Stimulated activated naive CD8-positive, alpha-beta T cell treated with anti-CD3 and anti-CD28 coated beads, Interleukin-15, Interleukin-2, amounts not matched to agents 100 ng/mL and 50 ng/mL, for 24 hours (primary cell): Measurements from ENCODE around the gene VAPA.
"Not testable (repeated sequence)": the region's sequence is repeated elsewhere in the genome, so short reads cannot be mapped to it uniquely, and the experiment has no call there.

Source experiments
- H3K27ac Mint-ChIP-seq: one replicate; pipeline ENCODE4 v1.8.0; 2021; ENCODE audit warnings: mild to moderate bottlenecking, mixed read lengths
- H3K27me3 Mint-ChIP-seq: one replicate; pipeline ENCODE4 v1.8.0; 2021; ENCODE audit warnings: mixed read lengths
- H3K36me3 Mint-ChIP-seq: one replicate; pipeline ENCODE4 v1.8.0; 2021; ENCODE audit warnings: low read depth, mixed read lengths
- H3K4me1 Mint-ChIP-seq: one replicate; pipeline ENCODE4 v1.8.0; 2021; ENCODE audit warnings: low read depth, mixed read lengths
- H3K4me3 Mint-ChIP-seq: one replicate; pipeline ENCODE4 v1.8.0; 2021; ENCODE audit warnings: mild to moderate bottlenecking, mixed read lengths
- H3K9me3 Mint-ChIP-seq: one replicate; pipeline ENCODE4 v1.8.0; 2021; ENCODE audit warnings: mixed read lengths

VAPA gene

GRCh38 chr18:9898792-9899549, 14.8 kb upstream of the VAPA start:
- H3K36me3 Mint-ChIP-seq, result no peaks in the 10 kb centered on the region
- H3K4me1 Mint-ChIP-seq, result peaks cover 25% of the 10 kb centered on the region
- H3K27ac Mint-ChIP-seq, result peak overlapping the region; percentile 13
- no peak overlapping the region for H3K4me3 Mint-ChIP-seq
- H3K27me3 Mint-ChIP-seq, result peaks cover 3% of the 10 kb centered on the region
- H3K9me3 Mint-ChIP-seq, result no peaks in the 10 kb centered on the region

DNA sequence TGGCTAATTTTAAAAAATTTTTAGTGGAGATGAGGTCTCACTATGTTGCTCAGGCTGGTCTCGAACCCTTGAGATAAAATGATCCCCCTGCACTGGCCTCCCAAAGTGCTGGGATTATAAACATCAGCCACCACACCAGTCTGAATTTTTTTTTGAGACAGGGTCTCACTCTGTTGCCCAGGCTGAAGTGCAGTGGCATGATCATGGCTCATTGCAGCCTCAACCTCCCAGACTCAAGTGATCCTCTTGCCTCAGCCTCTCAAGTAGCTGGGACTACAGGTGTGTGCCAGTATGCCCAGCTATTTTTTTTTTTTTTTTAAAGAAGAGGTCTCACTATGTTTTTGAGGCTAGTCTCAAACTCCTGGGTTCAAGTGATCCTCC, 14.3 kb upstream of the VAPA start:
- not testable (repeated sequence) for H3K27me3 Mint-ChIP-seq, H3K9me3 Mint-ChIP-seq, H3K36me3 Mint-ChIP-seq, H3K4me3 Mint-ChIP-seq
- Mint-ChIP-seq H3K27ac (peak overlapping the region; percentile 13), H3K4me1 (peaks cover 25% of the 10 kb centered on the region)

- no peaks in the 10 kb centered on the region for H3K9me3 Mint-ChIP-seq
- no peak overlapping the region for H3K27ac Mint-ChIP-seq
- no peak overlapping the region for H3K4me3 Mint-ChIP-seq
- H3K27me3 Mint-ChIP-seq, result peaks cover 10% of the 10 kb centered on the region
- H3K4me1 Mint-ChIP-seq, result peaks cover 25% of the 10 kb centered on the region
- no peaks in the 10 kb centered on the region for H3K36me3 Mint-ChIP-seq
Measured at GRCh38 chr18:9900699-9901098, 13.1 kb upstream of the VAPA start.

GRCh38 chr18:9901377-9901776, 12.4 kb upstream of the VAPA start:
- Mint-ChIP-seq H3K9me3 (no peaks in the 10 kb centered on the region), H3K27me3 (peaks cover 14% of the 10 kb centered on the region), H3K27ac (no peak overlapping the region), H3K4me3 (no peak overlapping the region), H3K4me1 (peaks cover 25% of the 10 kb centered on the region), H3K36me3 (no peaks in the 10 kb centered on the region)

DNA sequence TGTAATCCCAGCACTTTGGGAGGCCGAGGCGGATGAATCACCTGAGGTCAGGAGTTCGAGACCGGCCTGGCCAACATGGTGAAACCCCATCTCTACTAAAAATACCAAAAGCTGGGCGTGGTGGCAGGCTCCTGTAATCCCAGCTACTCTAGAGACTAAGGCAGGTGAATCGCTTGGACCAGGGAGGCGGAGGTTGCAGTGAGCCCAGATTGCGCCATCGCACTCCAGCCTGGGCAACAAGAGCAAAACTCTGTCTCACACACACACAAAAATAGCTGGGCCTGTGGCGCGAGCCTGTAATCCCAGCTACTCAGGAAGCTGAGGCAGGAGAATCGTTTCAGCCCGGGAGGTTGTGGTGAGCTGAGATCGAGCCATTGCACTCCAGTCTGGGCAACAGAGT, 11.6 kb upstream of the VAPA start:
- Mint-ChIP-seq H3K27me3 (peaks cover 22% of the 10 kb centered on the region), H3K4me1 (peaks cover 25% of the 10 kb centered on the region)
- not testable (repeated sequence) for H3K4me3 Mint-ChIP-seq, H3K9me3 Mint-ChIP-seq, H3K27ac Mint-ChIP-seq, H3K36me3 Mint-ChIP-seq

DNA sequence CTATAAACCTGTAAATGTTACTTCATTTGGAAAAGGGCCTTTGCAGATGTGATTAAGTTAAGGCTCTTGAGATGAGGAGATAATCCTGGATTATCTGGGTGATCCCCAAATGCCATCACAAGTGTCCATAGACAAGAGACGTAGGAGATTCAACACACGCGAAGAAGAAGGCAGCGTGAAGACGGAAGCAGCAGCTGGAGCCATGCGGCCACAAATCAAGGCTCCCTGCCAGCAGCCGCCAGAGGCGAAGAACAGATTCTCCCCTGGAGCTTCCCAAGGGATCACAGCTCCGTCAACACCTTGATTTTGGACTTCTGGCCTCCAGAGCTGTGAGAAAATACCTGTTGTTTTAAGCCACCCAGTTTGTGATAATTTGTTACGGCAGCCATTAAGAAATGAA, 11.0 kb upstream of the VAPA start:
- H3K4me1 Mint-ChIP-seq, result peaks cover 25% of the 10 kb centered on the region
- H3K9me3 Mint-ChIP-seq, result no peaks in the 10 kb centered on the region

GRCh38 chr18:9905401-9905922, 8.4 kb upstream of the VAPA start:
- peaks cover 29% of the 10 kb centered on the region for H3K27me3 Mint-ChIP-seq
- H3K9me3 Mint-ChIP-seq, result no peaks in the 10 kb centered on the region
- H3K4me1 Mint-ChIP-seq, result peaks cover 5% of the 10 kb centered on the region
- no peak overlapping the region for H3K4me3 Mint-ChIP-seq
- no peaks in the 10 kb centered on the region for H3K36me3 Mint-ChIP-seq
- H3K27ac Mint-ChIP-seq, result no peak overlapping the region

More for the DNA sequence above, 11.0 kb upstream of the VAPA start:
- Mint-ChIP-seq H3K36me3 (no peaks in the 10 kb centered on the region), H3K27ac (no peak overlapping the region), H3K4me3 (no peak overlapping the region), H3K27me3 (peaks cover 25% of the 10 kb centered on the region)

GRCh38 chr18:9906481-9906880, 7.3 kb upstream of the VAPA start:
- no peaks in the 10 kb centered on the region for H3K9me3 Mint-ChIP-seq
- H3K4me3 Mint-ChIP-seq, result no peak overlapping the region
- H3K27ac Mint-ChIP-seq, result no peak overlapping the region
- H3K27me3 Mint-ChIP-seq, result peaks cover 29% of the 10 kb centered on the region
- H3K4me1 Mint-ChIP-seq, result no peaks in the 10 kb centered on the region
- no peaks in the 10 kb centered on the region for H3K36me3 Mint-ChIP-seq

DNA sequence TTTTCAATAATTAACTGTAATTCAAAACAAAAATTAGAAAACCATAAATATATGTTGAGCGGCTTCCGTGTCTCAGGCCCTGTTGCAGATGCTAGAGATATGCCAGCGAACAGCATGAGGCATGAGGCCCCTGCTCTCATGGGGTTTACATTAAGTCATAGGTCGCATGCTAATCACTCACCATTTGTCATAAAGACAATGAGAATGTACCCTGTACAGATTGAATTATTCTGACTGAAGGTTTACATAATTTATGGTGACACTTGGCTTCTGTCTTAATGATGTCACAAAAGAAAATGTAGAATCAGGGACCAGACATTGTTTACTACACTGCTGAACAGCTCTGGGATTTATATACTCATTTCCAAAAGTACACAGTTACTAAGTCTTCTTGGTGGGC, 5.9 kb upstream of the VAPA start:
- Mint-ChIP-seq H3K4me1 (peaks cover 2% of the 10 kb centered on the region), H3K27me3 (peaks cover 29% of the 10 kb centered on the region), H3K36me3 (no peaks in the 10 kb centered on the region), H3K4me3 (no peak overlapping the region), H3K9me3 (no peaks in the 10 kb centered on the region), H3K27ac (no peak overlapping the region)

GRCh38 chr18:9910071-9910470, 3.7 kb upstream of the VAPA start:
- peaks cover 10% of the 10 kb centered on the region for H3K4me1 Mint-ChIP-seq
- no peaks in the 10 kb centered on the region for H3K9me3 Mint-ChIP-seq
- no peak overlapping the region for H3K27ac Mint-ChIP-seq
- no peaks in the 10 kb centered on the region for H3K36me3 Mint-ChIP-seq
- H3K27me3 Mint-ChIP-seq, result peaks cover 22% of the 10 kb centered on the region
- H3K4me3 Mint-ChIP-seq, result no peak overlapping the region

DNA sequence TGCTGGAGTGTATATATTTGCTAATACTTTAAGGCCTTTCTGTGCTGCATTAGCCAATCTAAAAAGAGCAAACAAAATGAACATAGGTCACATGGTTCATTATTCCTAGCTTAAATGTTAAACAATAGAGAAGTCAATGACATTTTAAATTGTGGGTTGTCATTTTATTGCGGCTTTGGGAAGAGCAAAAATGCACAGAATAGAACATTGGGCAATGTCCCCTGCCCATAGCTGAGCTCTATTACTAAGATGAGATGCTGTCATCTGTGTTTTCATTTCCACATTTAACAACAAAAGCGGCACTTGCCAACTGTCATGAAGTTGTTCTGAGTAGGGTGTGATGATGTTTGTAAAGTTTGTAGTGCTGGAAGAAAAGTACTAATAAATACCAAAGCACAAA, 3.2 kb upstream of the VAPA start:
- peaks cover 16% of the 10 kb centered on the region for H3K4me1 Mint-ChIP-seq
- H3K4me3 Mint-ChIP-seq, result no peak overlapping the region
- H3K27ac Mint-ChIP-seq, result no peak overlapping the region
- no peaks in the 10 kb centered on the region for H3K9me3 Mint-ChIP-seq
- no peaks in the 10 kb centered on the region for H3K36me3 Mint-ChIP-seq
- H3K27me3 Mint-ChIP-seq, result peaks cover 20% of the 10 kb centered on the region

- no peak overlapping the region for H3K27ac Mint-ChIP-seq
- H3K36me3 Mint-ChIP-seq, result no peaks in the 10 kb centered on the region
- peaks cover 21% of the 10 kb centered on the region for H3K4me1 Mint-ChIP-seq
- no peaks in the 10 kb centered on the region for H3K9me3 Mint-ChIP-seq
- peaks cover 15% of the 10 kb centered on the region for H3K27me3 Mint-ChIP-seq
- no peak overlapping the region for H3K4me3 Mint-ChIP-seq
Measured at GRCh38 chr18:9911226-9911625, 2.6 kb upstream of the VAPA start.

- not testable (repeated sequence) for H3K36me3 Mint-ChIP-seq, H3K9me3 Mint-ChIP-seq, H3K27me3 Mint-ChIP-seq, H3K27ac Mint-ChIP-seq, H3K4me3 Mint-ChIP-seq
- peaks cover 28% of the 10 kb centered on the region for H3K4me1 Mint-ChIP-seq
Measured at GRCh38 chr18:9912285-9912684, 1.5 kb upstream of the VAPA start.

- Mint-ChIP-seq H3K9me3 (no peaks in the 10 kb centered on the region), H3K4me3 (peak overlapping the region; percentile 89), H3K27me3 (peaks cover 4% of the 10 kb centered on the region), H3K27ac (peak overlapping the region; percentile 95), H3K36me3 (no peaks in the 10 kb centered on the region), H3K4me1 (peaks cover 28% of the 10 kb centered on the region)
Measured at GRCh38 chr18:9913151-9913525, 678 bp upstream of the VAPA start.

DNA sequence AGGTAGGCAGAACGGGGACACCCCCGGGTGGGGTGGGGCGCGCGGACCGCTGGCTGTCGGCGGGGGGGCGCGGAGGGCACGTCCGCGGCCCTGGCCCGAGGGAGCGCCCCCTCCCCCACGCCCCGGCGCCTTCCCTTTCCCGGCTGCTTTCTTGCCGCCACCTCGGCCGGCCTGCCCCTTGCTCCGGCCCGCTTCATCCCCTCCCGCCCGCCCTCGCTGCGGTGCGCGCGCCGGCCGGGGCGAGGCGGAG, 443 bp downstream of the VAPA start:
- Mint-ChIP-seq H3K4me3 (peak overlapping the region; percentile 89), H3K36me3 (no peaks in the 10 kb centered on the region), H3K9me3 (no peaks in the 10 kb centered on the region), H3K4me1 (peaks cover 28% of the 10 kb centered on the region), H3K27me3 (peaks cover 2% of the 10 kb centered on the region), H3K27ac (peak overlapping the region; percentile 95)

DNA sequence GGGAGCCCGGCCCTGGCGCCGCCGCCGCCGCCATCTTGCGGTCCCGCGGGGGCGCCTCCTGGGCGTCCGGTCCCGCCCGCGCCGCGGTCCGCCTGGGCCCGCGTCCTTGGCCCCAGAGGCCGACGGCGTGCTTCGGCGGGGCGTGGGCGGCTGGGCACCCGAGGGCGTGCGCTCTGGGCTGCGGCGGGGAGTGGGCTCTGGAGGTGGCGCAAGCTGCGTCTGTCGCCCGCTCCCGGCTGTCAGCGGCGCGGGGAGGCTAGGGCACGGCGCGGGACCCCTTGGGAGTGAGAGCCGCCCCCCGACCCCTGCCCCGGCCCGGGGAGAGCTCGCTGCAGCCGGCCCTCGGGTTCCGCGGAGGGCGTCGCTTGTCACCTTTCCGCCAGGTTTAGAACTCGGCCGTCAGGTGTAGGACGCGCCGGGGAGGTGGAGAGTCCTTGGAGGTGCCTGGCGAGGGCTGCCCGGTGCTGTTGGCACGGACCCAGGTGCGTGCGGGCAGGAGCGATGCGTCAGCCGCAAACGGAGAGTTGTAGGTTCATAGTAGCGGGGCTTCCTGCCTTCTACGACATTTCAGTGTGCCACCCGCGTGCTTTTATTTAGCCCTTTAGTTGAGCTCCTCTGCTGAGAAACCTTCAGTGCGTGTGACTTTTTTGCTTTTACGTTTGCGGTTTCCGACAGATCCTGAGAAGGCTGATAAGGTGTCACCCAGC, 921 bp downstream of the VAPA start:
- no peaks in the 10 kb centered on the region for H3K36me3 Mint-ChIP-seq
- peak overlapping the region; percentile 94 for H3K4me3 Mint-ChIP-seq
- no peaks in the 10 kb centered on the region for H3K27me3 Mint-ChIP-seq
- no peaks in the 10 kb centered on the region for H3K9me3 Mint-ChIP-seq
- H3K4me1 Mint-ChIP-seq, result peaks cover 28% of the 10 kb centered on the region
- peak overlapping the region; percentile 93 for H3K27ac Mint-ChIP-seq
